Posterior cingulate gyrus (tissue), 11 donors: Measurements from ENCODE around the gene PRSS36.
A peak's percentile ranks its signal among the peaks of the same experiment; 100 is the strongest.

Experiments
- DNase-seq, 10 donors: peaks; one replicate each; pipeline versions ENCODE4 v3.0.0 to v3.0.0-alpha.2; 2020 to 2021; ENCODE audit warnings: mixed read lengths in 3 of 10
- intact Hi-C: fragments of 100-400 bp; cut with DNase I; formaldehyde crosslinking; loops from one replicate; pipeline ENCODE4 v1.15.1; 2023

Gene PRSS36

GRCh38 chr16:31130899-31131298 is 19.0 kb downstream of the PRSS36 start:
- intact Hi-C loops = loop anchor here (5.0 kb wide), 1 partner anchor 371 kb away; no protein-coding TSS in a partner anchor
- peak in 1 of 10 donors; percentile 74 for DNase-seq

- DNase-seq = peak in 1 of 10 donors; percentile 78
- intact Hi-C loops = loop anchor here (5.0 kb wide), 1 partner anchor 372 kb away; no protein-coding TSS in a partner anchor
Observed at GRCh38 chr16:31130336-31130891, 19.5 kb downstream of the PRSS36 start.

- intact Hi-C loops = loop anchor here (5.0 kb wide), 1 partner anchor 373 kb away; no protein-coding TSS in a partner anchor
- DNase-seq = peak in 3 of 10 donors; percentile 25 to 84 (median 29)
Observed at GRCh38 chr16:31129568-31130335, 20.1 kb downstream of the PRSS36 start.

- DNase-seq = peak in 4 of 10 donors; percentile 13 to 81 (median 36)
Observed at GRCh38 chr16:31128711-31129567, 20.9 kb downstream of the PRSS36 start.

GRCh38 chr16:31127182-31127581 is 22.7 kb downstream of the PRSS36 start:
- no peak for DNase-seq
- intact Hi-C loops = no loop called here

More at GRCh38 chr16:31128711-31129567, 20.9 kb downstream of the PRSS36 start:
- intact Hi-C loops = no loop called here

GRCh38 chr16:31125844-31126243 is 24.0 kb downstream of the PRSS36 start:
- no peak for DNase-seq
- intact Hi-C loops = no loop called here

GRCh38 chr16:31120129-31120528 is 29.7 kb downstream of the PRSS36 start:
- intact Hi-C loops = no loop called here
- no peak for DNase-seq

GRCh38 chr16:31118223-31119155 is 31.4 kb downstream of the PRSS36 start:
- intact Hi-C loops = loop anchor here (10.0 kb wide), 1 partner anchor 336 kb away; the partner anchor contains the start of gene ARMC5

GRCh38 chr16:31117384-31118222 is 32.3 kb downstream of the PRSS36 start, which contains the start of gene KAT8:
KAT8 (plus strand) TSS chr16:31117664; CDS start chr16:31117682, 18 bp downstream.
- intact Hi-C loops = loop anchor here (10.0 kb wide), 1 partner anchor 337 kb away; the partner anchor contains the start of gene ARMC5
- DNase-seq = peak; percentile 97 to 100 (median 99)

More at GRCh38 chr16:31118223-31119155, 31.4 kb downstream of the PRSS36 start:
- no peak for DNase-seq

GRCh38 chr16:31114468-31114867 is 35.4 kb downstream of the PRSS36 start:
- DNase-seq = no peak
- intact Hi-C loops = loop anchor here (10.0 kb wide), 1 partner anchor 340 kb away; the partner anchor contains the start of gene ARMC5

GRCh38 chr16:31113121-31114120 is 36.4 kb downstream of the PRSS36 start:
- intact Hi-C loops = loop anchor here (10.0 kb wide), 1 partner anchor 341 kb away; the partner anchor contains the start of gene ARMC5
- DNase-seq = no peak

GRCh38 chr16:31112711-31113110 is 37.2 kb downstream of the PRSS36 start:
- intact Hi-C loops = loop anchor here (10.0 kb wide), 1 partner anchor 342 kb away; the partner anchor contains the start of gene ARMC5
- no peak for DNase-seq

- DNase-seq = no peak
- intact Hi-C loops = loop anchor here (10.0 kb wide), 1 partner anchor 343 kb away; the partner anchor contains the start of gene ARMC5
Observed at GRCh38 chr16:31111881-31112466, 37.9 kb downstream of the PRSS36 start.

GRCh38 chr16:31110106-31111034 is 39.5 kb downstream of the PRSS36 start:
- intact Hi-C loops = loop anchor here (10.0 kb wide), 1 partner anchor 344 kb away; the partner anchor contains the start of gene ARMC5

GRCh38 chr16:31109622-31110021 is 40.2 kb downstream of the PRSS36 start:
- intact Hi-C loops = loop anchor here (5.0 to 10.0 kb wide), 2 partner anchors 33 to 345 kb away; partner anchors contain the start of gene ARMC5
- DNase-seq = no peak

More at GRCh38 chr16:31110106-31111034, 39.5 kb downstream of the PRSS36 start:
- DNase-seq = peak in 1 of 10 donors; percentile 56
